ENCODE results near the gene SAMD9.

- no peak for TF ChIP-seq EZH2 (IDR thresholded peaks at IDR 0.05; ENCODE audit: borderline replicate concordance, low read depth, low read length, severe bottlenecking)
- TF ChIP-seq CTCF (IDR thresholded peaks at IDR 0.05; ENCODE audit: extremely low read depth in 1 of 2, insufficient read depth in 1 of 2, low read depth in 1 of 2, low read length in 2 of 2): no peak
Measured at GRCh38 chr7:93097388-93097787, 20.4 kb downstream of the SAMD9 start.
